SU-DHL-6 (cell line): ENCODE data around the gene SH2D4B.
"Not testable (repeated sequence)": the region's sequence is repeated elsewhere in the genome, so short reads cannot be mapped to it uniquely, and the experiment has no call there.

ENCODE experiments used
- H2AFZ ChIP-seq: fragments of 200-600 bp; sonication (generic); 2 replicates; pipeline ENCODE4 v1.6.1; 2014; ENCODE audit warnings: low read depth, mild to moderate bottlenecking, moderate library complexity, mixed read lengths, antibody characterized with exemption, low read length; ENCODE audit not compliant: severe bottlenecking
- H3F3A ChIP-seq: fragments of 200-600 bp; shearing (Covaris generic); 2 replicates; pipeline ENCODE4 v1.6.0; 2016; ENCODE audit warnings: antibody characterized with exemption, mild to moderate bottlenecking; ENCODE audit not compliant: insufficient read depth
- H3K27ac ChIP-seq: fragments of 200-600 bp; sonication (generic); 2 replicates; pipeline ENCODE4 v1.5.1; 2016; ENCODE audit warnings: low read depth, mild to moderate bottlenecking, low read length, moderate library complexity, mixed read lengths
- H3K27me3 ChIP-seq: fragments of 200-600 bp; sonication (generic), shearing (Covaris generic); 2 replicates; pipeline ENCODE4 v1.6.0; 2014; ENCODE audit warnings: mild to moderate bottlenecking, low read length
- H3K36me3 ChIP-seq: fragments of 200-600 bp; sonication (generic); 2 replicates; pipeline ENCODE4 v1.6.1; 2014; ENCODE audit warnings: mild to moderate bottlenecking, low read length, mixed read lengths
- H3K4me2 ChIP-seq: fragments of 300-600, 200-600 bp; shearing (Covaris generic), sonication (generic); 2 replicates; pipeline ENCODE4 v1.6.0; 2014; ENCODE audit warnings: low read length, low read depth, mild to moderate bottlenecking; ENCODE audit not compliant: poor library complexity, severe bottlenecking
- H3K4me3 ChIP-seq: fragments of 200-600 bp; sonication (generic); 2 replicates; pipeline ENCODE4 v1.5.1; 2014; ENCODE audit warnings: antibody characterized with exemption, low read length, mild to moderate bottlenecking, mixed read lengths; ENCODE audit not compliant: insufficient read depth, poor library complexity, severe bottlenecking
- H3K79me2 ChIP-seq: fragments of 200-600 bp; sonication (generic); 2 replicates; pipeline ENCODE4 v1.6.1; 2014; ENCODE audit warnings: mild to moderate bottlenecking, low read length, moderate library complexity; ENCODE audit not compliant: insufficient read depth
- H3K9ac ChIP-seq: fragments of 200-600 bp; sonication (generic); 2 replicates; pipeline ENCODE4 v1.7.0; 2014; ENCODE audit warnings: mild to moderate bottlenecking, low read length
- H3K9me2 ChIP-seq: fragments of 200-600 bp; sonication (generic); replicated peaks from 2 replicates; pipeline ENCODE4 v1.6.1; 2014; ENCODE audit warnings: low read length; ENCODE audit not compliant: insufficient read depth
- H3K9me3 ChIP-seq: fragments of 200-600 bp; sonication (generic); 2 replicates; pipeline ENCODE4 v1.6.1; 2014; ENCODE audit warnings: low read length, mixed read lengths; ENCODE audit not compliant: insufficient read depth
- H4K20me1 ChIP-seq: fragments of 200-600 bp; sonication (generic); 2 replicates; pipeline ENCODE4 v1.6.1; 2014; ENCODE audit warnings: low read depth, mild to moderate bottlenecking, antibody characterized with exemption, low read length, moderate library complexity, mixed read lengths
- CTCF ChIP-seq: fragments of 200-600 bp; sonication (generic); IDR thresholded peaks from one replicate; pipeline ENCODE4 v1.5.1; 2017; ENCODE audit warnings: antibody characterized with exemption, mild to moderate bottlenecking, low read length, moderate library complexity; ENCODE audit not compliant: insufficient read depth, poor library complexity, severe bottlenecking
- EZH2phosphoT487 ChIP-seq: fragments of 200-600 bp; sonication (generic), shearing (Covaris generic); conservative IDR thresholded peaks from 2 replicates; pipeline ENCODE4 v1.6.1; 2018; ENCODE audit warnings: mild to moderate bottlenecking, antibody characterized with exemption, low read length, moderate library complexity, mixed read lengths

Gene SH2D4B

DNA sequence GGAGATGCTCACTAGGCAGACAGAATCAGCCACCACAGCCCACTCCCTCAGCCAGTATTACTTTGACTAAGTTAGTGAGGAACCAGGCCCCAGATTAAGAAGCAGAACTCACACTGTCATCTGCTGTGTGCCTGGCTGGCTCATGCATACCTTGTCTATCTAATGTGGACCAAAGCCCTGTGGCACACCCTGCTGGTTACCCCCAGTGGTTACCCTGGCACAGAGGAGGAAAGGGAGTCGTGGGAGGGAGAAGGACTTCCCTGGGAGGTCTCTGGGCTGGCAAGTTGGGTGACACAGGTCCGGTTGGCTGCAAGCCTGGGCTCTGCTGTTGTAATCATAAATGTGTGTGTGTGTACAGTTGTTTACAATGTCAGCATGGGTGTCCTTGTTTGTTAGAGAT lies 7.5 kb upstream of the SH2D4B start:
- Histone ChIP-seq H4K20me1 (no peaks in the 10 kb centered on the region), H3K27me3 (no peaks in the 10 kb centered on the region), H3K4me2 (no peak overlapping the region), H3K9ac (no peak overlapping the region), H2AFZ (no peak overlapping the region), H3K9me2 (no peaks in the 10 kb centered on the region), H3K79me2 (no peaks in the 10 kb centered on the region), H3K27ac (no peak overlapping the region), H3K4me3 (no peak overlapping the region), H3K36me3 (no peaks in the 10 kb centered on the region), H3F3A (no peaks in the 10 kb centered on the region), H3K9me3 (no peaks in the 10 kb centered on the region)
- TF ChIP-seq EZH2phosphoT487: no peak
- TF ChIP-seq CTCF: no peak

DNA sequence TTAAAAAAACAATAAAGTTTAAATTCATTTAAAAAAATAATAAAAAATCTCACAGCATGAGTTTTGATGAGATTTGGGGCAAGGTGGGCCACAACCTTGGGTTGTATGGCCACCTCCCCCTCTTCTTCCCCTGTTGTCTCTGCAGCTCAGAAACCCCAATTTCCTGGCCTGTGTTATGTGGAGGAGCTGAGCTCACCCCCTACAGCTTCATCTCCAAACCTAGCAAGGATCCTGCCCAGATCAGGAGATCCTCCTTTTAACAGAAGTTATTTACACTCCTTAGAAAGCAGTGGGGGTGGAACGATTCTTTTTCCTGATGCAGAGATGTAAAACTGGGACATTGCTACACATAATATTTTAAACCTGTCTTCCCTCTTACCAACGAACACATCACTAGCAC lies 6.9 kb upstream of the SH2D4B start:
- H3K9me2 ChIP-seq: no peaks in the 10 kb centered on the region
- H3K79me2 ChIP-seq: no peaks in the 10 kb centered on the region
- H3K36me3 ChIP-seq: no peaks in the 10 kb centered on the region
- H3K9ac ChIP-seq: no peak overlapping the region
- H2AFZ ChIP-seq: no peak overlapping the region
- TF ChIP-seq EZH2phosphoT487 (no peak), CTCF (no peak)
- no peak overlapping the region for H3K27ac ChIP-seq
- no peaks in the 10 kb centered on the region for H3K9me3 ChIP-seq
- no peaks in the 10 kb centered on the region for H3F3A ChIP-seq
- H3K4me3 ChIP-seq: no peak overlapping the region
- no peaks in the 10 kb centered on the region for H3K27me3 ChIP-seq
- H4K20me1 ChIP-seq: no peaks in the 10 kb centered on the region
- no peak overlapping the region for H3K4me2 ChIP-seq

DNA sequence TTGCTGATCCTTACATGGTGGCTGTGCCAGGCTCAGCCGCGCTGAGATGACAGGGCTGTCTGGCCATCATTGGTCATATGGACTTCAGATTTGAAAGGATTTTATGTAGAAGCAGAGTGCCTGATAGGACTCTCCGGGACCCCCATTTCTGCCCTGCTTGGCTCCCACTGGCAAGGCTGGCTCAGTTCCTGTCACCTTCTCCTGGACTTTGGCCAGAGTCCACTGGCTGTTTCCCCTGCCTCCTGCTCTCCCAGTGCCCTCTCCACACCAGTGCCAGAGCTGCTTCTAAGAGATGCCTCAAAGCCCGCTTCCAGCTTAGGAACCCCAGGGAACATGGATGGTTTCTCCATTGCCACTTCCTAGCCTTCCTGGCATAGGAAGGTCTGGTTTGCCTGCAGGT lies 5.1 kb upstream of the SH2D4B start:
- no peaks in the 10 kb centered on the region for H3K9me2 ChIP-seq
- no peak overlapping the region for H3K4me2 ChIP-seq
- H3K27ac ChIP-seq: no peak overlapping the region
- H4K20me1 ChIP-seq: no peaks in the 10 kb centered on the region
- H3F3A ChIP-seq: no peaks in the 10 kb centered on the region
- no peak overlapping the region for H2AFZ ChIP-seq
- H3K9ac ChIP-seq: no peak overlapping the region
- H3K9me3 ChIP-seq: no peaks in the 10 kb centered on the region
- TF ChIP-seq EZH2phosphoT487 (no peak), CTCF (no peak)
- no peaks in the 10 kb centered on the region for H3K79me2 ChIP-seq
- H3K36me3 ChIP-seq: no peaks in the 10 kb centered on the region
- H3K27me3 ChIP-seq: no peaks in the 10 kb centered on the region
- no peak overlapping the region for H3K4me3 ChIP-seq

GRCh38 chr10:80534059-80534458 lies 3.6 kb upstream of the SH2D4B start:
- H3K27me3 ChIP-seq, H4K20me1 ChIP-seq, H3F3A ChIP-seq, H2AFZ ChIP-seq, H3K9me3 ChIP-seq, H3K9ac ChIP-seq, H3K4me3 ChIP-seq, H3K79me2 ChIP-seq, H3K27ac ChIP-seq, H3K9me2 ChIP-seq, H3K36me3 ChIP-seq, H3K4me2 ChIP-seq: not testable (repeated sequence)

- H3K9me3 ChIP-seq, H3K27ac ChIP-seq, H3K4me2 ChIP-seq, H3F3A ChIP-seq, H2AFZ ChIP-seq, H3K36me3 ChIP-seq, H4K20me1 ChIP-seq, H3K79me2 ChIP-seq, H3K27me3 ChIP-seq, H3K9me2 ChIP-seq, H3K4me3 ChIP-seq, H3K9ac ChIP-seq: not testable (repeated sequence)
Measured at GRCh38 chr10:80534646-80535045, 3.1 kb upstream of the SH2D4B start.
